GM18517 (cell line): ENCODE measurements around the gene CLDN24.

Experiments used
- ATAC-seq: cut with Tn5 transposase; IDR thresholded peaks from one replicate; pipeline ENCODE4 v1.9.1; 2021; ENCODE audit warnings: mild to moderate bottlenecking, moderate library complexity; ENCODE audit not compliant: unreplicated experiment

The CLDN24 gene

GRCh38 chr4:183286590-183287308, 35.5 kb downstream of the CLDN24 start:
- peak; percentile 32 for ATAC-seq

- ATAC-seq = no peak
Measured at GRCh38 chr4:183285886-183286285, 36.3 kb downstream of the CLDN24 start.

GRCh38 chr4:183284965-183285364, 37.3 kb downstream of the CLDN24 start:
- ATAC-seq = no peak

- ATAC-seq = no peak
Measured at GRCh38 chr4:183284258-183284785, 37.9 kb downstream of the CLDN24 start.

GRCh38 chr4:183276106-183276505, 46.1 kb downstream of the CLDN24 start:
- no peak for ATAC-seq

GRCh38 chr4:183272384-183272783, 49.8 kb downstream of the CLDN24 start:
- ATAC-seq = no peak
